Keratinocyte (primary cell): ENCODE measurements around the gene AQP7. TPM values are rescaled to one million over a fixed set of nuclear protein-coding genes. Genes with fewer than 3 reads are reported as not detected.

Source experiments
- DNase-seq: peaks from one replicate; pipeline ENCODE4 v3.0.0-alpha.2; 2011; ENCODE audit warnings: low read depth, missing footprints, low spot score
- FAIRE-seq: peaks from 2 replicates; lab custom pipeline; 2011; peaks lifted over from hg19 to GRCh38; lab: Jason Lieb, UNC
- H2AFZ ChIP-seq: 2 replicates; pipeline ENCODE4 v1.6.0; 2012; ENCODE audit warnings: low read length, control low read depth, inconsistent platforms; ENCODE audit not compliant: control insufficient read depth
- H3K27ac ChIP-seq: 2 replicates; pipeline ENCODE4 v1.5.1; 2011; ENCODE audit warnings: low read length; ENCODE audit not compliant: control insufficient read depth, insufficient read depth
- H3K27me3 ChIP-seq: 3 replicates; pipeline ENCODE4 v1.6.0; 2011; ENCODE audit warnings: low read length; ENCODE audit not compliant: control insufficient read depth, insufficient read depth; ENCODE audit errors: extremely low read depth
- H3K36me3 ChIP-seq, 2 experiments: 2 replicates in 1 of 2; 3 replicates in 1 of 2; pipeline ENCODE4 v1.5.1; 2011; ENCODE audit warnings: low read length in 2 of 2, mild to moderate bottlenecking in 1 of 2; ENCODE audit not compliant: control insufficient read depth in 2 of 2, insufficient read depth in 2 of 2; ENCODE audit errors: extremely low read depth in 1 of 2
- H3K4me1 ChIP-seq: 3 replicates; pipeline ENCODE4 v1.5.1; 2011; ENCODE audit warnings: low read length; ENCODE audit not compliant: control insufficient read depth, insufficient read depth; ENCODE audit errors: extremely low read depth
- H3K4me2 ChIP-seq: 3 replicates; pipeline ENCODE4 v1.6.0; 2011; ENCODE audit warnings: low read depth, low read length; ENCODE audit not compliant: control insufficient read depth, insufficient read depth; ENCODE audit errors: extremely low read depth
- H3K4me3 ChIP-seq, 3 experiments: fragments of 200-600 bp in 1 of 3; sonication (generic) in 1 of 3; 2 replicates in 2 of 3; 3 replicates in 1 of 3; pipeline ENCODE4 v1.5.1; 2011 to 2016; ENCODE audit warnings: low read length in 3 of 3, mild to moderate bottlenecking in 3 of 3, control low read depth in 2 of 3, inconsistent platforms in 1 of 3, low read depth in 1 of 3, mixed read lengths in 1 of 3, mixed run types in 1 of 3, moderate library complexity in 1 of 3; ENCODE audit not compliant: control insufficient read depth in 2 of 3, insufficient read depth in 2 of 3; ENCODE audit errors: extremely low read depth in 1 of 3
- H3K79me2 ChIP-seq: 2 replicates; pipeline ENCODE4 v1.6.0; 2012; ENCODE audit warnings: low read length; ENCODE audit not compliant: control insufficient read depth, insufficient read depth
- H3K9ac ChIP-seq: 3 replicates; pipeline ENCODE4 v1.6.0; 2011; ENCODE audit warnings: low read length; ENCODE audit not compliant: control insufficient read depth, insufficient read depth; ENCODE audit errors: extremely low read depth
- H3K9me1 ChIP-seq: 3 replicates; pipeline ENCODE4 v1.6.0; 2011; ENCODE audit warnings: low read length; ENCODE audit not compliant: control insufficient read depth, insufficient read depth; ENCODE audit errors: extremely low read depth
- H3K9me3 ChIP-seq: 2 replicates; pipeline ENCODE4 v1.5.1; 2012; ENCODE audit warnings: low read depth, low read length; ENCODE audit not compliant: control insufficient read depth
- H4K20me1 ChIP-seq: 3 replicates; pipeline ENCODE4 v1.6.0; 2011; ENCODE audit warnings: low read length; ENCODE audit not compliant: control insufficient read depth, insufficient read depth; ENCODE audit errors: extremely low read depth
- EZH2 ChIP-seq: IDR thresholded peaks from one replicate; pipeline ENCODE4 v1.6.1; 2012; ENCODE audit warnings: inconsistent platforms, mild to moderate bottlenecking, low read length, moderate library complexity
- dilution Hi-C: fragments of 300-500 bp; cut with MboI; formaldehyde crosslinking; loops from one replicate; pipeline ENCODE4 v1.7.0; 2020; ENCODE audit warnings: low sequenced_read_pairs; ENCODE audit not compliant: extremely low pct_ligation_motif_present
- polyA plus RNA-seq, 5 experiments: library from polyadenylated mRNA; depleted of rRNA in 3 of 5; stranded (reverse) in 3 of 5; stranded (forward) in 1 of 5; unstranded in 1 of 5; fragments of >200 nt; gene quantifications; 1 replicate in 1 of 5; 2 replicates in 3 of 5; 3 replicates in 1 of 5; pipeline versions ENCODE4 v1.2.1 to v1.2.3, GENCODE V29; 2011 to 2012; ENCODE audit warnings: missing spikeins in 2 of 5, low read depth in 1 of 5, low replicate concordance in 1 of 5
- TF ChIP-seq, protein P1 (sequence below), 3 experiments: IDR thresholded peaks in 1 of 3; conservative IDR thresholded peaks in 1 of 3; optimal IDR thresholded peaks in 1 of 3; 2 replicates in 2 of 3; 3 replicates in 1 of 3; pipeline versions ENCODE3 to v1.5.1; 2011; ENCODE audit warnings: low read length in 3 of 3, mild to moderate bottlenecking in 3 of 3, moderate library complexity in 2 of 3, control low read depth in 1 of 3, inconsistent platforms in 1 of 3; ENCODE audit not compliant: insufficient read depth in 2 of 3; ENCODE audit errors: extremely low read depth in 1 of 3

Gene AQP7
- polyA plus RNA-seq, 1 donor (not counting 4 experiments of a cell fraction or from before 2014, with no cell fraction given) = not detected

DNA sequence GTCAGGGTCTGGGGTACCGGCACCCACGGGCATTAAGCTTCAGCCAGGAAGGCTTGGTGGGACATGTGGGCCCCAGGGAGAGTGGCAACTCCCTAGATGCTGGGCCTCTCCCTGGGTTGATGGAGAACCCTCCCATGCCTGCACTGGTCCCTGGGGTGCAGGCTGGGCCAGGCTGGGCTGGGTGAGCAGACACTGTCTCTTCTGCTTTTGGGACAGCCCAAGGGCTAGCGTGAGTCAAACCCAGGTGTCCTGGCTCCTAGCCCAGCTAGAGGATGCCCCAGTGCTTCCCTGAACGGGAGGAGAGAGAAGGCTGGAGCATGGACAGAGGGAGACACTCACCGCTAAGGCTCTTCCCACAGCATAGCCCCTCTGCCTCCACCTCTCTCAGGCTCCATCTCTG, 5.7 kb upstream of the AQP7 start:
- H3K9me1 ChIP-seq = no peaks in the 10 kb centered on the region
- H3K36me3 ChIP-seq = no peaks in the 10 kb centered on the region
- H3K4me2 ChIP-seq = peak overlapping the region; percentile 22
- peaks cover 13% of the 10 kb centered on the region for H3K4me1 ChIP-seq
- H3K79me2 ChIP-seq = no peaks in the 10 kb centered on the region
- no peak overlapping the region for H2AFZ ChIP-seq
- DNase-seq (no peak), FAIRE-seq (peak; percentile 89)
- no peak overlapping the region for H3K4me3 ChIP-seq
- no peaks in the 10 kb centered on the region for H3K9me3 ChIP-seq
- no peaks in the 10 kb centered on the region for H3K27me3 ChIP-seq
- no peaks in the 10 kb centered on the region for H4K20me1 ChIP-seq
- H3K9ac ChIP-seq = no peak overlapping the region
- TF ChIP-seq EZH2 = no peak
- TF ChIP-seq, protein P1, sequence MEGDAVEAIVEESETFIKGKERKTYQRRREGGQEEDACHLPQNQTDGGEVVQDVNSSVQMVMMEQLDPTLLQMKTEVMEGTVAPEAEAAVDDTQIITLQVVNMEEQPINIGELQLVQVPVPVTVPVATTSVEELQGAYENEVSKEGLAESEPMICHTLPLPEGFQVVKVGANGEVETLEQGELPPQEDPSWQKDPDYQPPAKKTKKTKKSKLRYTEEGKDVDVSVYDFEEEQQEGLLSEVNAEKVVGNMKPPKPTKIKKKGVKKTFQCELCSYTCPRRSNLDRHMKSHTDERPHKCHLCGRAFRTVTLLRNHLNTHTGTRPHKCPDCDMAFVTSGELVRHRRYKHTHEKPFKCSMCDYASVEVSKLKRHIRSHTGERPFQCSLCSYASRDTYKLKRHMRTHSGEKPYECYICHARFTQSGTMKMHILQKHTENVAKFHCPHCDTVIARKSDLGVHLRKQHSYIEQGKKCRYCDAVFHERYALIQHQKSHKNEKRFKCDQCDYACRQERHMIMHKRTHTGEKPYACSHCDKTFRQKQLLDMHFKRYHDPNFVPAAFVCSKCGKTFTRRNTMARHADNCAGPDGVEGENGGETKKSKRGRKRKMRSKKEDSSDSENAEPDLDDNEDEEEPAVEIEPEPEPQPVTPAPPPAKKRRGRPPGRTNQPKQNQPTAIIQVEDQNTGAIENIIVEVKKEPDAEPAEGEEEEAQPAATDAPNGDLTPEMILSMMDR (optimal IDR thresholded peaks at IDR 0.05 in 1 of 3, IDR thresholded peaks at IDR 0.05 in 1 of 3, conservative IDR thresholded peaks at IDR 0.05 in 1 of 3; ENCODE audit: extremely low read depth in 1 of 3, insufficient read depth in 2 of 3, low read length in 3 of 3) = peak in 1 of 3 experiments; percentile 0
- dilution Hi-C loops = no loop called here
- no peak overlapping the region for H3K27ac ChIP-seq

DNA sequence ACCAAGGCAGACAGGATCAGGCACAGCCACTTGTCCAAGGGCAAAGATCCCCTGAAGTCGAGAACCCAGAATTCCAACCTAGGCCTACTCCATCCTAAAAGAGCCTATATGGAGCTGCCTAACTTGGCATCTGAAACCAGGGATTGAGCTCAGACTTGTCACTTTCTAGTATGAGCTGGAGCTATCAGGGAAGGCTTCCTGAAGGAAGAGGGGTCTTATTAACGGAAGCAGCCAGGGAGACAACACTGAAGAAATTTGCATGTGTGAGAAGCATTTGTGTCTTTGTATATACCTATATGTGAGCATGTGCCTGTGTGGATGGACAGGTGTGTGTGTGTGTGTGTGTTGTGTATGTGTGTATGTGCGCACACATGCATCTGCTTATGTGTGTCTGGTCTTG, 4.7 kb upstream of the AQP7 start:
- H3K36me3 ChIP-seq = no peaks in the 10 kb centered on the region
- no peaks in the 10 kb centered on the region for H3K27me3 ChIP-seq
- H4K20me1 ChIP-seq = no peaks in the 10 kb centered on the region
- no peaks in the 10 kb centered on the region for H3K9me1 ChIP-seq
- no peaks in the 10 kb centered on the region for H3K79me2 ChIP-seq
- no peaks in the 10 kb centered on the region for H3K9me3 ChIP-seq
- no peak overlapping the region for H3K4me3 ChIP-seq
- dilution Hi-C loops = no loop called here
- TF ChIP-seq, protein P1 (optimal IDR thresholded peaks at IDR 0.05 in 1 of 3, IDR thresholded peaks at IDR 0.05 in 1 of 3, conservative IDR thresholded peaks at IDR 0.05 in 1 of 3; ENCODE audit: extremely low read depth in 1 of 3, insufficient read depth in 2 of 3, low read length in 3 of 3) = no peak
- no peak for TF ChIP-seq EZH2
- no peak overlapping the region for H3K9ac ChIP-seq
- H3K4me1 ChIP-seq = peaks cover 13% of the 10 kb centered on the region
- no peak overlapping the region for H3K4me2 ChIP-seq
- no peak overlapping the region for H2AFZ ChIP-seq
- no peak overlapping the region for H3K27ac ChIP-seq
- FAIRE-seq = no peak
- no peak for DNase-seq
